Measurements from ENCODE around the gene E4F1. TPM values are rescaled to one million over a fixed set of nuclear protein-coding genes. Genes with fewer than 3 reads are reported as not detected.

Gene E4F1
- total and polyA plus RNA-seq, 10 of the 15 experiments (the other 5 are each of a cell fraction or from before 2014, with no cell fraction given), result 0.23 to 36.5 (median 14.5) TPM

GRCh38 chr16:2173916-2174315 is 49.5 kb upstream of the E4F1 start:
- Histone ChIP-seq H3K27ac (ENCODE audit: control insufficient read depth, insufficient read depth) (no peak overlapping the region), H4K20me1 (ENCODE audit: control insufficient read depth, insufficient read depth) (no peaks in the 10 kb centered on the region), H3K4me2 (ENCODE audit: control insufficient read depth, insufficient read depth) (no peak overlapping the region), H2AFZ (ENCODE audit: control insufficient read depth, low read depth, low read length) (no peak overlapping the region), H3K9me3 (replicated peaks; ENCODE audit: control insufficient read depth, insufficient read depth, low read length) (no peaks in the 10 kb centered on the region), H3K4me3 (no peak overlapping the region), H3K79me2 (ENCODE audit: control insufficient read depth, insufficient read depth, low read length) (no peaks in the 10 kb centered on the region), H3K36me3 (ENCODE audit: control insufficient read depth in 2 of 2, insufficient read depth in 2 of 2, low read length in 1 of 2) (peaks cover 7 to 11% of the 10 kb centered on the region in 2 experiments; a peak in 3 of 4 replicates), H3K9ac (ENCODE audit: control insufficient read depth, insufficient read depth, low read length) (no peak overlapping the region), H3K4me1 (ENCODE audit: control insufficient read depth, insufficient read depth, low read length) (no peaks in the 10 kb centered on the region), H3K27me3 (replicated peaks in 1 of 2; ENCODE audit: control insufficient read depth in 2 of 2, insufficient read depth in 2 of 2, low read length in 1 of 2) (no peaks in the 10 kb centered on the region)
- RAD21 ChIA-PET (ENCODE audit: unreplicated experiment), result no interaction called here
- CTCF ChIA-PET, result no interaction called here
- ATAC-seq, result no peak
- BruUV-seq (replicated peaks), result no TSS peak
- SMC1A ChIA-PET (ENCODE audit: uncharacterized antibody, unreplicated experiment), result no interaction called here
- DNase-seq (ENCODE audit: low read depth, low spot score), result no peak
- POLR2A ChIA-PET, result no interaction called here
- in situ Hi-C loops (cut with MboI), result no loop called here
- no peak for FAIRE-seq
- WGBS (ENCODE audit: insufficient coverage, insufficient replicate concordance, low lambda C conversion rate, missing lambda C conversion rate), result 92% methylated on average over 3 of the region's 4 CpGs
- intact Hi-C loops (cut with micrococcal nuclease; ENCODE audit: unreplicated experiment), result no loop called here
- TF ChIP-seq RCOR1 (conservative IDR thresholded peaks at IDR 0.05; ENCODE audit: low read depth, low read length), result no peak
- TF ChIP-seq REST (IDR thresholded peaks at IDR 0.05; ENCODE audit: low read depth, low read length), result no peak
- no peak for TF ChIP-seq MAX (IDR thresholded peaks at IDR 0.05; ENCODE audit: low read depth, low read length)
- no peak for TF ChIP-seq YY1 (IDR thresholded peaks at IDR 0.05; ENCODE audit: low read depth, low read length)
- TF ChIP-seq CEBPB (IDR thresholded peaks at IDR 0.05; ENCODE audit: borderline replicate concordance in 1 of 2, low read depth in 2 of 2, low read length in 2 of 2), result no peak
- TF ChIP-seq BACH1 (IDR thresholded peaks at IDR 0.05; ENCODE audit: borderline replicate concordance), result no peak
- TF ChIP-seq MTA3 (IDR thresholded peaks at IDR 0.05; ENCODE audit: borderline replicate concordance, low read length), result no peak
- TF ChIP-seq KAT2A (conservative IDR thresholded peaks at IDR 0.05; ENCODE audit: control insufficient read depth, low read depth, low read length), result no peak
- TF ChIP-seq PML (IDR thresholded peaks at IDR 0.05; ENCODE audit: low read length), result no peak
- TF ChIP-seq, protein P1, sequence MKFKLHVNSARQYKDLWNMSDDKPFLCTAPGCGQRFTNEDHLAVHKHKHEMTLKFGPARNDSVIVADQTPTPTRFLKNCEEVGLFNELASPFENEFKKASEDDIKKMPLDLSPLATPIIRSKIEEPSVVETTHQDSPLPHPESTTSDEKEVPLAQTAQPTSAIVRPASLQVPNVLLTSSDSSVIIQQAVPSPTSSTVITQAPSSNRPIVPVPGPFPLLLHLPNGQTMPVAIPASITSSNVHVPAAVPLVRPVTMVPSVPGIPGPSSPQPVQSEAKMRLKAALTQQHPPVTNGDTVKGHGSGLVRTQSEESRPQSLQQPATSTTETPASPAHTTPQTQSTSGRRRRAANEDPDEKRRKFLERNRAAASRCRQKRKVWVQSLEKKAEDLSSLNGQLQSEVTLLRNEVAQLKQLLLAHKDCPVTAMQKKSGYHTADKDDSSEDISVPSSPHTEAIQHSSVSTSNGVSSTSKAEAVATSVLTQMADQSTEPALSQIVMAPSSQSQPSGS (IDR thresholded peaks at IDR 0.05; ENCODE audit: low read length), result no peak
